K562 (cell line): ENCODE data around the gene PSORS1C2. TPM values are rescaled to one million over a fixed set of nuclear protein-coding genes. Genes with fewer than 3 reads are reported as not detected.

ENCODE experiments used
- CSDE1 ChIP-seq, 2 experiments: fragments of 450-650 bp; IDR thresholded peaks; 2 replicates each; pipeline ENCODE4 v1.6.1; 2016; ENCODE audit warnings: mild to moderate bottlenecking in 1 of 2
- HLTF ChIP-seq: fragments of 450-650 bp; IDR thresholded peaks from 2 replicates; pipeline ENCODE4 v1.6.1; 2016
- PHF20 ChIP-seq: fragments of 450-650 bp; IDR thresholded peaks from 2 replicates; pipeline ENCODE4 v1.6.1; 2018; ENCODE audit not compliant: partially characterized antibody
- POLR2G ChIP-seq: fragments of 200-400 bp; formaldehyde crosslinking; IDR thresholded peaks from 2 replicates; pipeline ENCODE4 v1.6.1; 2017; ENCODE audit warnings: low read depth, mild to moderate bottlenecking, antibody characterized with exemption, low read length, moderate library complexity
- TFAM ChIP-seq: fragments of 250-450 bp; sonication (Bioruptor Pico); conservative IDR thresholded peaks from 2 replicates; pipeline ENCODE4 v1.5.0; 2021; ENCODE audit warnings: mild to moderate bottlenecking, moderate library complexity
- ZBTB1 ChIP-seq: sonication (generic); formaldehyde crosslinking; IDR thresholded peaks from 2 replicates; pipeline ENCODE4 v1.8.1; 2023; ENCODE audit warnings: missing genetic modification reagents, low read depth, mild to moderate bottlenecking, borderline replicate concordance
- ZNF586 ChIP-seq: fragments of 450-650 bp; formaldehyde crosslinking; conservative IDR thresholded peaks from 2 replicates; pipeline ENCODE4 v1.4.0; 2020; ENCODE audit warnings: mild to moderate bottlenecking, moderate library complexity
- polyA plus RNA-seq, 8 experiments: library from polyadenylated mRNA; depleted of rRNA in 4 of 8; stranded (reverse) in 5 of 8; unstranded in 3 of 8; fragments of >200 nt; fragmentation: Nextera tagmentation in 2 of 8; fragmentation: Illumina TruSeq in 1 of 8; extraction: Ambion mirVana in 2 of 8; extraction: Trizol in 1 of 8; gene quantifications; 2 replicates each; pipeline versions ENCODE4 v1.2.1 to v1.2.3, GENCODE V29; 2011 to 2014; ENCODE audit warnings: inconsistent platforms in 1 of 8, missing spikeins in 1 of 8
- total RNA-seq, 7 experiments: library from RNA; depleted of rRNA in 6 of 7; stranded (reverse); fragments of >200 nt in 6 of 7; fragmentation: Illumina TruSeq in 2 of 7; extraction: Trizol in 2 of 7; gene quantifications; 2 replicates each; pipeline versions ENCODE4 v1.2.1 to v1.2.3, GENCODE V29; 2011 to 2021; ENCODE audit warnings: low replicate concordance in 1 of 7
- TF ChIP-seq, protein P1 (sequence below): fragments of 200-400 bp; formaldehyde crosslinking; IDR thresholded peaks from 2 replicates; pipeline ENCODE4 v1.6.1; 2017; ENCODE audit warnings: mild to moderate bottlenecking, low read depth, low read length, moderate library complexity
- TF ChIP-seq, protein P2 (sequence below): fragments of 250-450 bp; sonication (Bioruptor Pico); IDR thresholded peaks from 2 replicates; pipeline ENCODE4 v1.4.0; 2020
- TF ChIP-seq, protein P3 (sequence below), 2 experiments: fragments of 450-650 bp in 1 of 2; sonication (generic) in 1 of 2; formaldehyde crosslinking; conservative IDR thresholded peaks; 2 replicates each; pipeline versions ENCODE4 v1.4.0 to v1.8.1; 2020 to 2022; ENCODE audit warnings: mild to moderate bottlenecking in 1 of 2, missing genetic modification reagents in 1 of 2
- TF ChIP-seq, protein P4 (sequence below): fragments of 450-650 bp; IDR thresholded peaks from 2 replicates; pipeline ENCODE4 v1.7.1; 2018; ENCODE audit warnings: mild to moderate bottlenecking, low read depth; ENCODE audit not compliant: partially characterized antibody

The PSORS1C2 gene
- total and polyA plus RNA-seq, 9 of the 15 experiments (the other 6 are each of a cell fraction or from before 2014, with no cell fraction given), result not detected

DNA sequence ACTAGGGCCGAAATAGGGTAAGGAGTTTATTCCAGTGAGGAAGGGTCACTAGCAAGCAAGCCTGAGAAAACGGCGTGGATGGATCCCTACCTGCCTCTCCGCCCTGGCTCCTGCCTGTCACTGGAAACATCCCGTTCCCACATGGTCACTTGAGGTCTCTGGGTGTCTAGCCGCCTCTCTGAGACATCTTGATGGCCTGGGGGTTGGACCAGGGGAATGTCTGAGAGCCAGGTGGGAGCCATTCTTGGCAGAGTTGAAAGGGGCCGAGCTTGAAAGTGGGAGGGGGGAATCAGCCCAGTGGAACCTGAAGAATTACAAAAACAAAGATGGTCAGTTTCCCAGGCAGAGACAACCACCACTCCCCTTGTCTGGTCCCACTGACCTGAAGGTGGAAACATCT lies 17.8 kb upstream of the PSORS1C2 start (continued):
- TF ChIP-seq, protein P1, sequence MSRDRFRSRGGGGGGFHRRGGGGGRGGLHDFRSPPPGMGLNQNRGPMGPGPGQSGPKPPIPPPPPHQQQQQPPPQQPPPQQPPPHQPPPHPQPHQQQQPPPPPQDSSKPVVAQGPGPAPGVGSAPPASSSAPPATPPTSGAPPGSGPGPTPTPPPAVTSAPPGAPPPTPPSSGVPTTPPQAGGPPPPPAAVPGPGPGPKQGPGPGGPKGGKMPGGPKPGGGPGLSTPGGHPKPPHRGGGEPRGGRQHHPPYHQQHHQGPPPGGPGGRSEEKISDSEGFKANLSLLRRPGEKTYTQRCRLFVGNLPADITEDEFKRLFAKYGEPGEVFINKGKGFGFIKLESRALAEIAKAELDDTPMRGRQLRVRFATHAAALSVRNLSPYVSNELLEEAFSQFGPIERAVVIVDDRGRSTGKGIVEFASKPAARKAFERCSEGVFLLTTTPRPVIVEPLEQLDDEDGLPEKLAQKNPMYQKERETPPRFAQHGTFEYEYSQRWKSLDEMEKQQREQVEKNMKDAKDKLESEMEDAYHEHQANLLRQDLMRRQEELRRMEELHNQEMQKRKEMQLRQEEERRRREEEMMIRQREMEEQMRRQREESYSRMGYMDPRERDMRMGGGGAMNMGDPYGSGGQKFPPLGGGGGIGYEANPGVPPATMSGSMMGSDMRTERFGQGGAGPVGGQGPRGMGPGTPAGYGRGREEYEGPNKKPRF, result no peak
- TF ChIP-seq PHF20, result no peak
- TF ChIP-seq, protein P2, sequence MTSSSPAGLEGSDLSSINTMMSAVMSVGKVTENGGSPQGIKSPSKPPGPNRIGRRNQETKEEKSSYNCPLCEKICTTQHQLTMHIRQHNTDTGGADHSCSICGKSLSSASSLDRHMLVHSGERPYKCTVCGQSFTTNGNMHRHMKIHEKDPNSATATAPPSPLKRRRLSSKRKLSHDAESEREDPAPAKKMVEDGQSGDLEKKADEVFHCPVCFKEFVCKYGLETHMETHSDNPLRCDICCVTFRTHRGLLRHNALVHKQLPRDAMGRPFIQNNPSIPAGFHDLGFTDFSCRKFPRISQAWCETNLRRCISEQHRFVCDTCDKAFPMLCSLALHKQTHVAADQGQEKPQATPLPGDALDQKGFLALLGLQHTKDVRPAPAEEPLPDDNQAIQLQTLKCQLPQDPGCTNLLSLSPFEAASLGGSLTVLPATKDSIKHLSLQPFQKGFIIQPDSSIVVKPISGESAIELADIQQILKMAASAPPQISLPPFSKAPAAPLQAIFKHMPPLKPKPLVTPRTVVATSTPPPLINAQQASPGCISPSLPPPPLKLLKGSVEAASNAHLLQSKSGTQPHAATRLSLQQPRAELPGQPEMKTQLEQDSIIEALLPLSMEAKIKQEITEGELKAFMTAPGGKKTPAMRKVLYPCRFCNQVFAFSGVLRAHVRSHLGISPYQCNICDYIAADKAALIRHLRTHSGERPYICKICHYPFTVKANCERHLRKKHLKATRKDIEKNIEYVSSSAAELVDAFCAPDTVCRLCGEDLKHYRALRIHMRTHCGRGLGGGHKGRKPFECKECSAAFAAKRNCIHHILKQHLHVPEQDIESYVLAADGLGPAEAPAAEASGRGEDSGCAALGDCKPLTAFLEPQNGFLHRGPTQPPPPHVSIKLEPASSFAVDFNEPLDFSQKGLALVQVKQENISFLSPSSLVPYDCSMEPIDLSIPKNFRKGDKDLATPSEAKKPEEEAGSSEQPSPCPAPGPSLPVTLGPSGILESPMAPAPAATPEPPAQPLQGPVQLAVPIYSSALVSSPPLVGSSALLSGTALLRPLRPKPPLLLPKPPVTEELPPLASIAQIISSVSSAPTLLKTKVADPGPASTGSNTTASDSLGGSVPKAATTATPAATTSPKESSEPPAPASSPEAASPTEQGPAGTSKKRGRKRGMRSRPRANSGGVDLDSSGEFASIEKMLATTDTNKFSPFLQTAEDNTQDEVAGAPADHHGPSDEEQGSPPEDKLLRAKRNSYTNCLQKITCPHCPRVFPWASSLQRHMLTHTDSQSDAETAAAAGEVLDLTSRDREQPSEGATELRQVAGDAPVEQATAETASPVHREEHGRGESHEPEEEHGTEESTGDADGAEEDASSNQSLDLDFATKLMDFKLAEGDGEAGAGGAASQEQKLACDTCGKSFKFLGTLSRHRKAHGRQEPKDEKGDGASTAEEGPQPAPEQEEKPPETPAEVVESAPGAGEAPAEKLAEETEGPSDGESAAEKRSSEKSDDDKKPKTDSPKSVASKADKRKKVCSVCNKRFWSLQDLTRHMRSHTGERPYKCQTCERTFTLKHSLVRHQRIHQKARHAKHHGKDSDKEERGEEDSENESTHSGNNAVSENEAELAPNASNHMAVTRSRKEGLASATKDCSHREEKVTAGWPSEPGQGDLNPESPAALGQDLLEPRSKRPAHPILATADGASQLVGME (CRISPR knock-in tag), result no peak
- no peak for TF ChIP-seq ZBTB1
- TF ChIP-seq, protein P3, sequence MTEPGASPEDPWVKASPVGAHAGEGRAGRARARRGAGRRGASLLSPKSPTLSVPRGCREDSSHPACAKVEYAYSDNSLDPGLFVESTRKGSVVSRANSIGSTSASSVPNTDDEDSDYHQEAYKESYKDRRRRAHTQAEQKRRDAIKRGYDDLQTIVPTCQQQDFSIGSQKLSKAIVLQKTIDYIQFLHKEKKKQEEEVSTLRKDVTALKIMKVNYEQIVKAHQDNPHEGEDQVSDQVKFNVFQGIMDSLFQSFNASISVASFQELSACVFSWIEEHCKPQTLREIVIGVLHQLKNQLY (CRISPR knock-in tag; conservative IDR thresholded peaks at IDR 0.05), result no peak
- no peak for TF ChIP-seq TFAM
- TF ChIP-seq CSDE1 (IDR thresholded peaks at IDR 0.05), result no peak
- TF ChIP-seq POLR2G, result no peak
- TF ChIP-seq ZNF586 (CRISPR knock-in tag), result no peak
- TF ChIP-seq, protein P4, sequence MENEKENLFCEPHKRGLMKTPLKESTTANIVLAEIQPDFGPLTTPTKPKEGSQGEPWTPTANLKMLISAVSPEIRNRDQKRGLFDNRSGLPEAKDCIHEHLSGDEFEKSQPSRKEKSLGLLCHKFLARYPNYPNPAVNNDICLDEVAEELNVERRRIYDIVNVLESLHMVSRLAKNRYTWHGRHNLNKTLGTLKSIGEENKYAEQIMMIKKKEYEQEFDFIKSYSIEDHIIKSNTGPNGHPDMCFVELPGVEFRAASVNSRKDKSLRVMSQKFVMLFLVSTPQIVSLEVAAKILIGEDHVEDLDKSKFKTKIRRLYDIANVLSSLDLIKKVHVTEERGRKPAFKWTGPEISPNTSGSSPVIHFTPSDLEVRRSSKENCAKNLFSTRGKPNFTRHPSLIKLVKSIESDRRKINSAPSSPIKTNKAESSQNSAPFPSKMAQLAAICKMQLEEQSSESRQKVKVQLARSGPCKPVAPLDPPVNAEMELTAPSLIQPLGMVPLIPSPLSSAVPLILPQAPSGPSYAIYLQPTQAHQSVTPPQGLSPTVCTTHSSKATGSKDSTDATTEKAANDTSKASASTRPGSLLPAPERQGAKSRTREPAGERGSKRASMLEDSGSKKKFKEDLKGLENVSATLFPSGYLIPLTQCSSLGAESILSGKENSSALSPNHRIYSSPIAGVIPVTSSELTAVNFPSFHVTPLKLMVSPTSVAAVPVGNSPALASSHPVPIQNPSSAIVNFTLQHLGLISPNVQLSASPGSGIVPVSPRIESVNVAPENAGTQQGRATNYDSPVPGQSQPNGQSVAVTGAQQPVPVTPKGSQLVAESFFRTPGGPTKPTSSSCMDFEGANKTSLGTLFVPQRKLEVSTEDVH, result no peak
- no peak for TF ChIP-seq HLTF
